Measurements from ENCODE around the gene IFI30.
"Not testable (repeated sequence)": the region's sequence is repeated elsewhere in the genome, so short reads cannot be mapped to it uniquely, and the experiment has no call there.

IFI30 gene

GRCh38 chr19:18152817-18153555, 20.6 kb upstream of the IFI30 start, which contains the start of gene PIK3R2:
TSS of gene PIK3R2 (plus strand) at chr19:18153163. CDS start at chr19:18155880, 2,717 bp downstream.
- DNase-seq = peak; percentile 99 to 100 (median 99)

- peak in 1 of 3 donors; percentile 35 for DNase-seq
Observed at GRCh38 chr19:18153556-18154134, 20.0 kb upstream of the IFI30 start.

- DNase-seq = no peak
Observed at GRCh38 chr19:18155095-18156087, 18.2 kb upstream of the IFI30 start.

- no peak for DNase-seq
Observed at GRCh38 chr19:18156268-18156667, 17.3 kb upstream of the IFI30 start.

GRCh38 chr19:18156841-18157464, 16.7 kb upstream of the IFI30 start:
- peak in 1 of 3 donors; percentile 21 for DNase-seq

GRCh38 chr19:18157465-18158063, 16.0 kb upstream of the IFI30 start:
- no peak for DNase-seq

GRCh38 chr19:18158467-18158866, 15.1 kb upstream of the IFI30 start:
- no peak for DNase-seq

- not testable (repeated sequence) for DNase-seq
Observed at GRCh38 chr19:18159059-18159616, 14.5 kb upstream of the IFI30 start.

GRCh38 chr19:18159810-18160209, 13.8 kb upstream of the IFI30 start:
- no peak for DNase-seq

GRCh38 chr19:18160493-18160970, 13.1 kb upstream of the IFI30 start:
- DNase-seq = no peak

GRCh38 chr19:18160971-18161635, 12.5 kb upstream of the IFI30 start:
- DNase-seq = peak; percentile 82 to 95 (median 88)

GRCh38 chr19:18161636-18162002, 12.0 kb upstream of the IFI30 start:
- DNase-seq = no peak

- DNase-seq = no peak
Observed at GRCh38 chr19:18164072-18164471, 9.5 kb upstream of the IFI30 start.

- no peak for DNase-seq
Observed at GRCh38 chr19:18165794-18166544, 7.6 kb upstream of the IFI30 start.

GRCh38 chr19:18167011-18167410, 6.6 kb upstream of the IFI30 start:
- DNase-seq = no peak

GRCh38 chr19:18167975-18168645, 5.5 kb upstream of the IFI30 start:
- DNase-seq = peak; percentile 67 to 77 (median 73)

GRCh38 chr19:18168673-18169381, 4.8 kb upstream of the IFI30 start:
- DNase-seq = peak in 1 of 3 donors; percentile 39

- peak; percentile 77 to 85 (median 85) for DNase-seq
Observed at GRCh38 chr19:18170714-18171255, 2.8 kb upstream of the IFI30 start.
